ENCODE data around the gene RBM47.

DNA sequence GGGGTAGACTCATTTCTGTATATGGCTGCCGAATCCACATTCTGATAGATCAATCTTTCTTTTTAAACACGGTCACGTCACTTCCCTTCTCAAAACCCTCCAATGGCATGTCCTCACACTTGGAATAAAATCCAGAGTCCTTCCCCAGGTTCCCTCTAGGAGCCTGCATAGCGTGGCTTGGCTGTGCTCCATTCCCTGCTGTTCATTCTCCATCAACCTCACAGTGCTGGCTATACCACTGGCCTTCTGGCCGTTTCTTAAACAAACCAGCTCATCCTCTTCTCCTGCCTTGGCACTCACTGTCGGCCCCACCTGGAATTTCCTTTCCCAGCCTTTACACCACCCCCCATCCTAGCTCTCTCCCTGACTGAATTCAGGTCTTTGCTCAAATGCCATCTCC lies 77.1 kb downstream of the RBM47 start:
- TF ChIP-seq, protein P1, sequence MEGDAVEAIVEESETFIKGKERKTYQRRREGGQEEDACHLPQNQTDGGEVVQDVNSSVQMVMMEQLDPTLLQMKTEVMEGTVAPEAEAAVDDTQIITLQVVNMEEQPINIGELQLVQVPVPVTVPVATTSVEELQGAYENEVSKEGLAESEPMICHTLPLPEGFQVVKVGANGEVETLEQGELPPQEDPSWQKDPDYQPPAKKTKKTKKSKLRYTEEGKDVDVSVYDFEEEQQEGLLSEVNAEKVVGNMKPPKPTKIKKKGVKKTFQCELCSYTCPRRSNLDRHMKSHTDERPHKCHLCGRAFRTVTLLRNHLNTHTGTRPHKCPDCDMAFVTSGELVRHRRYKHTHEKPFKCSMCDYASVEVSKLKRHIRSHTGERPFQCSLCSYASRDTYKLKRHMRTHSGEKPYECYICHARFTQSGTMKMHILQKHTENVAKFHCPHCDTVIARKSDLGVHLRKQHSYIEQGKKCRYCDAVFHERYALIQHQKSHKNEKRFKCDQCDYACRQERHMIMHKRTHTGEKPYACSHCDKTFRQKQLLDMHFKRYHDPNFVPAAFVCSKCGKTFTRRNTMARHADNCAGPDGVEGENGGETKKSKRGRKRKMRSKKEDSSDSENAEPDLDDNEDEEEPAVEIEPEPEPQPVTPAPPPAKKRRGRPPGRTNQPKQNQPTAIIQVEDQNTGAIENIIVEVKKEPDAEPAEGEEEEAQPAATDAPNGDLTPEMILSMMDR (IDR thresholded peaks at IDR 0.05; ENCODE audit: low read depth, low read length) = no peak
- no peak for TF ChIP-seq EZH2phosphoT487 (IDR thresholded peaks at IDR 0.05; ENCODE audit: low read depth)
